ENCODE measurements around the gene ZNF778.

DNA sequence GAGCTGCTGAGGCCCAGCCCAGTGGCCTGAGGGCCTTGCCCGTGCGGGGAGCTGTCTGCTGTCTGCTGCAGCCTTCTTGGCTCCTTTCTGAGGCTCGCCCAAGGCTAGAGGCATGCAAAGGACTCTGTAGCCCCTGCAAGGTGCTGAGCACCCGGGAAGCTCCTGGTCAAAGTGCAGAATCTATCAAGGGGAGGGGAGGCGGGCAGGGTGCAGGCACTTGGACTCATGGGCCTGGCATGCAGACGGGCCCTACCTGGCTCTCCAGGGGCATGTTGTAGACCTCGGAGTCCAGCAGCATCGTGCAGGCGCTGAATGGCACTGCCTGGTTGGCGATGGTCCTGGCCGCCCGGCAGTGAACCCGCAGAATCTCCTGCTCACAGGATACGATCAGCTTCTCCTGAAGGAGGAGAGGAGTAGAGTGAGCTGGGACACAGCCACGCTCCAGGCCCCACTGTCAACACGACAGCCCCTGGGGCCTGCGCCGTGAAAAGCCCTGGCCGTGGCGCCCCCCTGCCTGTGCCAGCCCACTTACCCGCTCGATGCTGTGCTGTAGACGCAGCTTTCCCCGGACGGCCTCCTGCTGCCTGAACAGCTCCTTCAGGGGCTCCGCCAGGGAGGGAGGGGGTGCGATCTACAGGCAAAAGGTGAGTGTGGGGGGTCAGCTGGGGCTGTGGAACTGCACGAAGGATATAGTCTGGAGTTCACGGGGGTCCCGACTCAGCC is 57.2 kb downstream of the ZNF778 start:
- TF ChIP-seq, protein P1, sequence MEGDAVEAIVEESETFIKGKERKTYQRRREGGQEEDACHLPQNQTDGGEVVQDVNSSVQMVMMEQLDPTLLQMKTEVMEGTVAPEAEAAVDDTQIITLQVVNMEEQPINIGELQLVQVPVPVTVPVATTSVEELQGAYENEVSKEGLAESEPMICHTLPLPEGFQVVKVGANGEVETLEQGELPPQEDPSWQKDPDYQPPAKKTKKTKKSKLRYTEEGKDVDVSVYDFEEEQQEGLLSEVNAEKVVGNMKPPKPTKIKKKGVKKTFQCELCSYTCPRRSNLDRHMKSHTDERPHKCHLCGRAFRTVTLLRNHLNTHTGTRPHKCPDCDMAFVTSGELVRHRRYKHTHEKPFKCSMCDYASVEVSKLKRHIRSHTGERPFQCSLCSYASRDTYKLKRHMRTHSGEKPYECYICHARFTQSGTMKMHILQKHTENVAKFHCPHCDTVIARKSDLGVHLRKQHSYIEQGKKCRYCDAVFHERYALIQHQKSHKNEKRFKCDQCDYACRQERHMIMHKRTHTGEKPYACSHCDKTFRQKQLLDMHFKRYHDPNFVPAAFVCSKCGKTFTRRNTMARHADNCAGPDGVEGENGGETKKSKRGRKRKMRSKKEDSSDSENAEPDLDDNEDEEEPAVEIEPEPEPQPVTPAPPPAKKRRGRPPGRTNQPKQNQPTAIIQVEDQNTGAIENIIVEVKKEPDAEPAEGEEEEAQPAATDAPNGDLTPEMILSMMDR (IDR thresholded peaks at IDR 0.05): no peak
- TF ChIP-seq POLR2A (IDR thresholded peaks at IDR 0.05): no peak
